KBM-7 (cell line): ENCODE measurements around the gene MYOZ1.
"Not testable (repeated sequence)": the region's sequence is repeated elsewhere in the genome, so short reads cannot be mapped to it uniquely, and the experiment has no call there.

Experiments
- DNase-seq: peaks from one replicate; pipeline ENCODE4 v3.0.0-alpha.2; 2015
- in situ Hi-C: fragments of 300-500 bp; cut with MboI; formaldehyde crosslinking; loops from 2 replicates; pipeline ENCODE4 v1.14.3; 2020; ENCODE audit warnings: low sequenced_read_pairs, low pct_unique_long_range_greater_than_20kb, mixed read lengths

The MYOZ1 gene, protein sequence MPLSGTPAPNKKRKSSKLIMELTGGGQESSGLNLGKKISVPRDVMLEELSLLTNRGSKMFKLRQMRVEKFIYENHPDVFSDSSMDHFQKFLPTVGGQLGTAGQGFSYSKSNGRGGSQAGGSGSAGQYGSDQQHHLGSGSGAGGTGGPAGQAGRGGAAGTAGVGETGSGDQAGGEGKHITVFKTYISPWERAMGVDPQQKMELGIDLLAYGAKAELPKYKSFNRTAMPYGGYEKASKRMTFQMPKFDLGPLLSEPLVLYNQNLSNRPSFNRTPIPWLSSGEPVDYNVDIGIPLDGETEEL

DNA sequence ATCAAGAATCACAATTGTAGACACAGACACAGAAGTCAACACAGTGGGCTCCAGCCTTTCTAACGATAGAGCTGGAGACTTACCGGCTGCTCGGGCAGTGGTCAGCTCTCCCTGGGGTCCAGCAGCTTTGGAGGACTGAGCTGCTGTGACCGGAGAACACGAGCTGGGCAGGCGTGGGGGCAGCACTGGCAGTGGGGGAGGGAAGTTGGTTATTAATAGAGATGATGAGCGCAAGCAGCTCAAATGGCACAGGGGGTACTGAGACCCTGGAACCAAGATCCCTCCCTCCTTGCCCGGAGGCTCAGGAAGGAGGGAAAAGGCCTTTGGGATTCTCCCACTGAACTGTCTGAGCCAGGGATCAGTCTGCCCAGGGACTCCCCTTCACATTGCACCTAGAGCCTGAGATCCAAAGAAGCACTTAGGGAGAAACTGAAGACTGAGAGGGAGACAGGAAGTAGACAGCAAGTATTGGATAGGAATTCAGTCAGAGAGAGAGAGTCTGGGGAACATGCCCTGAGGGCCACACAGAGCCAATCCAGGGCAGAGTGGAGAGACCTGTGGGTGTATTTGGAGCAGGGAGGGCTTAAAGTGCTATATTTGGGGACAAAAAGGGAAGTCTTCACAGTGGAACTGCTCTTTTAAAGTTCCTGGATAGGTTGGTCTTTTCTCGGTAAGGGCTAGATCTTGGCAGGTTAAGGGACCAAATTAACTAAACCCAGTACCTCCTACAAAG is at the start of gene MYOZ1:
TSS of gene MYOZ1 (minus strand) at position 147 of the 733 bp plus-strand sequence. CDS start 1,457 bp downstream, outside the sequence.
- in situ Hi-C loops, result loop anchor here (25.0 kb wide), 1 partner anchor 104 kb away; no protein-coding TSS in a partner anchor
- DNase-seq, result peak; percentile 84

DNA sequence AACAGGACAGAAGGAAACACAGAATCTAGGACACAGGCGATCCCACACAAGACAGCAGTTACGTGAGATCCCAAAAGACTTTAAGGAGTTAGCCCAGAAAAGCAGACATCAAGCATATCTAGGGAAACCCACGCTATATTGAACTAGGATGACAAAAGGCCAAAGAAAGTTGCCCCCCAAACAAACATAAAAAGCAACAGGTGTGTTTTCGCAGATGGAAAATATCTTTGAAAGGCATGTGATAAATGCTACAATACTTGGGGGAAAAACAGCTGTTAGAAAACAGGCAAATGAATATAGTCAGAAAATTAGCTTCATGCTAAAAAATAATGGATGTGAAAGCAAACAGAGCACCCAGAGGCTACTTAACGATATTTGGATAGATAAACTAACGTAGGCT is 49.5 kb upstream of the MYOZ1 start:
- in situ Hi-C loops, DNase-seq: not testable (repeated sequence)

DNA sequence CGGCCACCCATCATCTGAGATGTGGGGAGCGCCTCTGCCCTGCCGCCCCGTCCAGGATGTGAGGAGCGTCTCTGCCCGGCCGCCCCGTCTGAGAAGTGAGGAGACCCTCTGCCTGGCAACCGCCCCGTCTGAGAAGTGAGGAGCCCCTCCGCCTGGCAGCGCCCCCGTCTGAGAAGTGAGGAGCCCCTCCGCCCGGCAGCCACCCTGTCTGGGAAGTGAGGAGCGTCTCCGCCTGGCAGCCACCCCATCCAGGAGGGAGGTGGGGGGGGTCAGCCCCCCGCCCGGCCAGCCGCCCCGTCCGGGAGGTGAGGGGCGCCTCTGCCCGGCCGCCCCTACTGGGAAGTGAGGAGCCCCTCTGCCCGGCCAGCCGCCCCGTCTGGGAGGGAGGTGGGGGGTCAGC is 48.3 kb upstream of the MYOZ1 start:
- in situ Hi-C loops, DNase-seq: not testable (repeated sequence)

DNA sequence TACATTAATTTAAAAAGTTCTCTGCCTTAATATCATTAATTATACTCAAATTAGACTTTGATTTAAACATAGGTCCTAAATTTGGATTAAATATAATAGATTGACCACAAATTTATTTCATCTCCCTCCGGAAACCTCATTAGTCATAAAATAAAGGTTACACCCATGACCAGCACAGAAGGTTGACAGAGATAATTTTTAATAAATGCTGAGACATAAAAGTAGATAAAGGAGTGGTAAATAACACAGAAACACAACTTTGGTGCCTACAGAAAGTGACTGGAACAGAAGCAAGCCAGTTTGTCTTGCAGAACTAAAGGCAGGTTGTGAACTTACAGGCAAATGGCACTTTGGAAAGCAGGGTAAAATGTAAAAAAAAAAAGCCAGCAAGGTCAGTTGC is 46.4 kb upstream of the MYOZ1 start:
- in situ Hi-C loops, DNase-seq: not testable (repeated sequence)

DNA sequence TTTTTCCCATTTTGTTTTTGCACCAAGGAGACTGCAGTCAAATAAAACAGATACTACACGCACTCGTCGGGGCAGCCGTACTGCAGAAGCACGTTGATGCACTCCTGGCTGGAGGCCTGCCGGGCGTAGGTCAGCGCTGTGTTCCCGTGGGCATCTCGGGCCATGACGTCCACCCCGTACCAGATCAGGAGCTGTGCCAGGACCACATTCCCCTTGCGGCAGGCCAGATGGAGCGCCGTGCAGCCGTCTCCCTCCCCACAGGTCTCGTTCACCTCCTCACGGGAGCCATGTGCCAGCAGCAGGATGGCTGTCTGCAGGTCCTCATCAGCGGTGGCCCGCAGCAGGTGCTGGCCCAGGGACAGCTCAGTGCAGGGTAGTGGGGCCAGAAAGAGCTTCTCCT is 33.3 kb upstream of the MYOZ1 start:
- DNase-seq, in situ Hi-C loops: not testable (repeated sequence)

DNA sequence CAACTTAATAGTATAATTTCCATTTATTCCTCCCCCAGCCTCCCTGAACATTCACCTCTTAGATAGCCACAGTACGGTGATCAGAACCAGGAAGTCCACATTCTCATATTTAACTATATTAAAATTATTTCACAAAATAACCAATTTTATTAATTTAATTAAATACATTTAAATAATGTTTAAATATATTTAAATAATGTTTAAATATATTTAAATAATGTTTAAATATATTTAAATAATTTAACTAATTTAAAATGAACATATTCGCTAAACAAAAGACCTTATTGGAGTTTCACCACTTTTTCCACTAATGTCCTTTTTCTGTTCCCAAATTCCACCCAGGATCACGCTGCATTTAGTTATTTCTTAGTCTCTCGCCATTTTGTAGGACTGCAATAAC is 27.1 kb upstream of the MYOZ1 start:
- in situ Hi-C loops, DNase-seq: not testable (repeated sequence)

DNA sequence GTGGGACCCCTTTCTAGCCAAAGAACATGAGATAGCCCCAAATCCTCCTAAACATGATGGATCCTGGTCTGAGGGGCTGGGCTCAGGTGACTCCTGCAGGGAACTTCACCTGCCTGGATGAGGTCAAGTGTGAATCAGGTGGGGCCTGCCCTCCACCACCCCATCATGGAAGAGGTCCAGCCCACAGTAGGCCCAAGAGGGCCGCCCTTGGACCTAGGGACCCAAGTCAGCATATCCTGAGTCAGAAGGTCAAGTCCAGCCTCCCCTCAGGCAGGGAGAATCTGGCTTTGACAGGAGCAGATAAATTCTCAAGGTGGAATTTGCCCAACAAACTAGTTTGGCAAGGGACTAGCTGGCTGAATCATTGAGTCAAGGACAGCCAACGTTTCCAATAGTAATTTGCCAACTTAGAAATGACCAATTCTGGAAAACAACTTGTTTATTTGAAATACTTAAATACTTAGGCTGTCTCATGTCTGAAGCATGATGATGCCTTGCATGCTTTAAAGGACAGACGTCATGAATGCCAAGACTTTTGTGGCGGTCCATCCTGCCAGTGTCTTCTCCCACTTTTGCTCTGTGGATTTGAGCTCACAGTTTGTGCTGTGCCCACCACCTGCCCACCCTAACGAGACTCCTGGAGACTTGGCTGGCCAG is 25.0 kb upstream of the MYOZ1 start:
- in situ Hi-C loops, DNase-seq: not testable (repeated sequence)

DNA sequence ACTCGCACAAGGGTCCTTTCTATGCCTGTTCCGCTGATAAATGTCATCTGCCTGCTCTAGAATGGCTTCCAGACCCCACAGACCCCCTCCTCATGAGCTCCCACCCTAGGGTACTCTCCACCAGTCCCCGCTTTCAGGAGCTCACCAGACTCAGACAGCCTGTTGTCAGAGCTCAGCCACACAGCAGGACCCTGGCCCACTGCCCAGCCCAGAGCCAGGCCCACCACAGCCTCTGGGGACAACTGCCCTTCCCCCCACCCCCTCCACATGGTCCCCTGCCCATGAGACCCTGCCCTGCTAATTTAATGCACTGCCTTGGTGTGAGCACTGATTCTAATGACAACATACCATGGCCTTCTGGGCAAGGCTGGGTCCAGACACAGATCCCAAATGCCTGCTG is 24.3 kb upstream of the MYOZ1 start:
- in situ Hi-C loops, DNase-seq: not testable (repeated sequence)

DNA sequence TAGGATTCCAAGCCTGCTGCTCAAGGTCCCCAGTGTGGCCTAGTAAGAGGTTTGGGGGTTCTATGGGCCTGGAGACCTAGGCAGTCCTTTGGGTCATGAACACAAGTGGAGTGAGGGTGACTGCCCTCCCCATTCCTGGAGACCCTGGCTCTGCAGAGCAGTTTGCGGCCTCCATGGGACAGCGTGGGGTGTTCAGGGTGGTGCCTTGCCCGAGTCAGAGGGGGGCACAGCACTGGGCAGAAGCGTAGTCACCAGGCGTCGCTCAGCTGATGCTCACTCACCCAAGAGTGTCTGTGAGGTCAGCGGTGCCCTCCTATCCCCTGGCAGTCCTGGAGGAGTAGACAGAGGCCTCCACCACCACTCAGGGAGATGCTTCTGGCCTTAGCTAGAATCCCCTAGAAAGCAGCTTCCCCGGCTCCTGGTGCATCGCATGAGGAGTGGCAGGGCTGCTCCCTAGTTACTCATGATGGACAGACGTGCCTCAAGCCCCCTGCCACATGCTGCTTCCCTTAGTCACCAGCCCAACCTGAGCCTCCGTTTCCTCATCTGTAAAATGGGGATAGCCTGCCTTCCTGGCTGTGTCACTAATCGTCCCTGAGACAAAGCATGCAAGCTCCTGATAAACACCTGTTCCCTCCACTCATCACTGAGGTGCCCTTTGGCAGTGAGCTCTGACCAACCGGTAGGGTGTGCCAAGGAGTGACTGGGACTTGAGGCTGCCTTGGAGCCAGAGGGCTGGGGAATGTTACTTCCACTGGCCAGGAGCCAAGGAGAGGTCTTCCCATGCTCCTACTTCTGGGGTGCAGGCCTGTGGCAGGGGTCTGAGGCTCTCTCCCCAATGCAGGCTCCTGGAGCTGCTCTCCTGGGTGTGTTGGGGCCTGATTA is 23.1 kb upstream of the MYOZ1 start:
- in situ Hi-C loops, result not testable (repeated sequence)

DNA sequence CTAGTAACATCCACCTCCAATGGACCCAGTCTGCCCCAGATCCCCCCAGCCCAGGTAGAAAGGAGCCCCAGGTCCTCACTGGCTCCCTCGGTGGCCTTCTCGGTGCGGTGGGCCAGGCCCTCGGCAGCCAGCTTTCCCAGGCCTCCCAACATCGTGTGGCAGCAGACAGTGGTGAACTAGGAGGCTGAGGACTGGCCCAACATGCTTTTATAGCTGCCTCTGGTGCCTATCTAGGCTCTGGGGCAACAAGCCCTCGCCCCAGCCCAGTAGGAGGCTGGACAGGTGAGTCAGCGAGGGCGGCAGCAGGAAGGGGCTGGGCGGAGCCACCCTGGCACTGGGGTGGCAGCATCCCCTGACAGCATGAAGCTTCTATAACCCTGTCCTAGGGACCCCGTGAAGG is 22.3 kb upstream of the MYOZ1 start:
- in situ Hi-C loops, result not testable (repeated sequence)

More for the DNA sequence above, 23.1 kb upstream of the MYOZ1 start:
- DNase-seq, result not testable (repeated sequence)

DNA sequence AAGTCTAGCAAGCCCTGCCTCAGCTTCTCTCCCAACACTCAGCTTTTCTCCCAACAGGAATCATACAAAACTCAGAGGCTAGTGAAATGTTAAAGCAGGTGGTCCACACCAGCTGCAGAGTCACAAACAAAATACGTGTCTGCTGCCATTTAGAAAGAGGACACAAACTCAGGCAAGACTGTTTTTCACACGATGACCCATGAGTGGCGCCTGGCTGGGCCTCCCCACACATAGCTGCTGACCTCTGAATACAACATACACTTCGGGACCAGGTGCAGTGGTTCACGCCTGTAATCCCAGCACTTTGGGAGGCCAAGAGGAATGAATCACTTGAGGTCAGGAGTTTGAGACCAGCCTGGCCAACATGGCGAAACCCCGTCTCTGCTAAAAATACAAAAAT is 21.4 kb upstream of the MYOZ1 start:
- in situ Hi-C loops, DNase-seq: not testable (repeated sequence)

More for the DNA sequence above, 22.3 kb upstream of the MYOZ1 start:
- DNase-seq, result not testable (repeated sequence)

DNA sequence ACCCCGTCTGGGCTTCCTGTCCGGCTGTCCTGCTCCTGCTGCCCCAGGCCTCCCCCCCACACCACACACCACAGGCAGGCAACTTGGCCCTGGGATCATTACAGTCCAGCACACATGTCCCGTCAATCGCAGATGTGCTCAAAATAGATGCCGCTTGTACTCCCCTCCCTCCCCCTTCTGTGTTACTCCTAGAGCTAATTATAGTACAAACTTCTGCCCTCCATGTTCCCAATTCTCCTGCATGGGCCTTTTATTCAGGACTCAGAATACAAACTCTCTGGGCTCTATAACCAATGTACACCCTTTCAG is 14.7 kb upstream of the MYOZ1 start, which contains the start of gene SYNPO2L:
TSS of gene SYNPO2L (minus strand) at position 40 of the 309 bp plus-strand sequence. CDS start 107 bp downstream, outside the sequence.
- in situ Hi-C loops, result no loop called here
- peak; percentile 65 for DNase-seq

DNA sequence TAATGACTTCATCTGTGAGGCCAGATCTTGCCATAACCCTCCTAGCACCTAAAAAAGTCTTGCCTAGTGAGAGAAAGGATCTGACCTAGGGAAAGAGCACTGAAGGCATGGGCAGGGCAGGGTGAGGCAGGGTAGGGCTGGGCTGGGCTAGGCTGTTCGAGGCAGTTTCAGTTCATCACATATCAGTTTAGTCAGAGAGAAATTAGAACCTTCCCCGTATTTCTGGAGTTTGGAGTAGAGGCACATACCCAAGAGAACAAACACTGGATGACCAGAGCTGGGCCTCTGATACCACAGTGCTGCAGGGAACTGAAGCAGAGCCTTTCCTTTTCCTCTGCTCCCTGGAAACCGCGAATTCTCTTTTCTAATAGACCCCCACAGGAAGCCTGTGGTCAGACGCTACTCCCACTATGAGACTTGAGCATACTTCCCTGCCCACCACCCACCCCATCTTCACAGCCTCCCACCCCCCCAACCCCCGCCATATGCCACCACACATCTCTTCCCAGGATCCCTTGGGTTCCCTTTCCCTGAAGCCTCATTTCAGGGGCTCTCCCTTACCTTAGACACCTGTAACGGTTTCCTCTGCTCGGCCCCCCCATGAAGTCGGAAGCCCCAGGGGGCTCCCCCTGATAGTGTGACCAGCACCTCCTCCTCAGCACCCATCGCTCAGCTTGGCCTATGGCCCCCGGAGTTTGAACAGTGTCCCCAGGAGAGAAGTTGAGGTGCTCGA is 14.1 kb upstream of the MYOZ1 start:
- peak; percentile 80 for DNase-seq
- in situ Hi-C loops, result no loop called here

DNA sequence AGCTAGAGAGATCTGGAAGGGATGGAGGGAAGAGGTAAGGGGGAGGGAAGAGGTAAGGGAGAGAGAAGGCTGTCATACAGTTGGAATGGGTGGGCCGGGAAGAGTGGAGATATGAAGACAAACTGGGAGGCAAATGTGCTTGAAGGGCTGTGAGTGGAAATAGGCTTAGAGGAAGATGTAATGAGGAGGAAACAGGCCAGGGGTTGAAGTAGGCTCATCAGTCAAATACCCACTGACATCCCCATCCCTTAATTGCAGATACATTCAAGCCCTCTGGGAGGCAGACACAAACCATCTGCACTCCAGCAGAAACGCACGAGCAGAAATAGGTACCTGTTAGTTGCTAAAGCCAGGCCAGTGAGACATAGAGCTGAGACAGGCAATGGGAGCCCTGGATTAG is 12.4 kb upstream of the MYOZ1 start:
- in situ Hi-C loops, result no loop called here

DNA sequence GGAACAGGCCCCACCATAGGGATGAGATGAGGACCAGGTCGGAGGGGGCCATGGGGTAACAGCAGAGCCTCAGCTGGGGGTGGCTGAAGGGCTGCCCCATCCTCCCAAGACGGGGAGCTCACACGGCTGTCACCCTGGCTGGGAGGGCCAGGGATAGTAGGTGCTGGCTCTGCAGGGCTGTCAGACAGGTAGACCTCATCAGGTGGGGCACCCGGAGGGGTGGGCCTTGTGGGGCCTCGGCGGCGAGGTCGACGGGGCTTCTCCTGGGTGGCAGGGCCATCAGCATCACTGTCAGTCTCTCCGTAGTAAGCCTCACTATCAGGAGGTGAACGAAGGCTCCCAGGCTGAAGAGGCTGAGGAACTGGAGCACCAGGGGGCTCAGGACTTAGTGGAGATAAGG is 11.9 kb upstream of the MYOZ1 start:
- in situ Hi-C loops, result no loop called here
- no peak for DNase-seq

More for the DNA sequence above, 12.4 kb upstream of the MYOZ1 start:
- peak; percentile 75 for DNase-seq

DNA sequence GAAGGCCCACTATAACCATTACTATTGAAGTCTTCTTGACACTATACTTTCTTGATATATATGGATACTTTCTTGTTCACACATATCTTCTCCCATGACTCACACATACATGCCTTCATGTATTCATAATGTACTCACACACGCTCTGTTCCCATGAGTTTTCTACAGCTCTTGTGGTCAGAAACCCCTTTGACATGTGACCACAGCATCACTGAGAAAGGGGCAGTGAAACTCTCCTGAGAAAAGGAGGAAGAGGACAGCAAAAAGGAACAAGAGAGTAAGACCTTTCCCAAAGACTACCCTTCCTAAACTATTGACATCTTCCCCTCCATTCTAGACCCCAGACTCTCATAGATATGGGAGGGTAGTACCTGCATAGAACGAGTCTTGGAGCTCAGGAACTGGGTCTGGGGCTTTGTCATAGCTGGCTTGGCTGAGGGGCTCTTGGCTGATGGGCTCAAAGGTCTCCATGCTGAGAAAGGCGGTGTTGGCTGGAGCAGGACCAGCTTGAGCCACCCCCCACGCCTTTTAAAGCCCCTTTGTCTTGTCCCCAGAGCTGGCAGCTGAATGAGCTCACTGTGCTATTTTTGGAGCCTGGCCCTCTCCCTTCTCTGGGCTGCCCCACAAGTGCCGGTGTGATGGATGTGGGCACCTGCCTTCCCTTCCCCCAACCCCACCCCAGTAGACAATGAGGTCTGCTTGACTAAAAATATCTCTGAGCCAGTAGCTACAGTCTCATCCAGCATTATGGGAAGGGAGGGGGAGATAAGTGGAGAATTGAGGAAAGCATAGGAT is 9.5 kb upstream of the MYOZ1 start:
- in situ Hi-C loops, result no loop called here
- DNase-seq, result no peak

DNA sequence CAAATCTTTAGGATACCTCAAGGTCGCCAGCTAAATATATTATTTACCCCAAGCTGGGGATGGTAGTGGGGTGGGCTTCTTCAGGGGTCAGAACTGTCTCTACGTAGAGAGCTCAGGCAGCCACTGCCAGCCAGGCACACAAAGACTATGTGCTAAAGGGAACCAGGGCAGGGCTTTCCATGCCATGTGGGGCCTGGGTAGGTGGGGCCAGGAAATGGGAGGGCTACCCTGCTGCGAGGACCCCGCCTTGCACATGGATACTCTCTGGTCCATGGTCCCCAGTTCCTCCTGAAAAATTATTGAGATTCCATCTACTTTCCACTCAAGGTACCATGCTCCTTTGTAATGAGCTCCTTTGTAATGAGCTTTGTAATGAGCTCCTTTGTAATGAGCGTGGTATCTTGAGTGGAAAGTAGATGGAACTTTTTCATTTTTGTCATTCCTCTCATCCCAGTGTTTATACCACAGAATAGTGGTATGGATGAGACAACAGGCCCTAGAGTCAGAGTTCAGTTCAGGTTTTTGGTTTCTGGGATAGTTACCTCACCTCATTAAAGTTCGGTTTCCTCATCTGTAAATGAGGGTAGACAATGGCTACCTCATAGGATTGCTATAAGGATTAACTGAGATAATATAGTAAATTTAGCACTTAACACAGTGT is 8.7 kb upstream of the MYOZ1 start:
- no peak for DNase-seq
- in situ Hi-C loops, result loop anchor here (25.0 kb wide), 1 partner anchor 113 kb away; no protein-coding TSS in a partner anchor
